GM12864 (cell line): Measurements from ENCODE around the gene MBD3L1.

ENCODE experiments used
- DNase-seq: peaks from one replicate; pipeline ENCODE4 v3.0.0-alpha.2; 2011; ENCODE audit warnings: low read depth
- H3K4me3 ChIP-seq: 2 replicates; pipeline ENCODE4 v1.5.1; 2011; ENCODE audit warnings: mild to moderate bottlenecking, low read depth, low read length, control low read depth
- TF ChIP-seq, protein P1 (sequence below): IDR thresholded peaks from 2 replicates; pipeline ENCODE4 v1.5.1; 2011; ENCODE audit warnings: low read depth, mild to moderate bottlenecking, moderate library complexity, low read length, control low read depth, inconsistent platforms; ENCODE audit errors: missing control alignments

Gene MBD3L1

DNA sequence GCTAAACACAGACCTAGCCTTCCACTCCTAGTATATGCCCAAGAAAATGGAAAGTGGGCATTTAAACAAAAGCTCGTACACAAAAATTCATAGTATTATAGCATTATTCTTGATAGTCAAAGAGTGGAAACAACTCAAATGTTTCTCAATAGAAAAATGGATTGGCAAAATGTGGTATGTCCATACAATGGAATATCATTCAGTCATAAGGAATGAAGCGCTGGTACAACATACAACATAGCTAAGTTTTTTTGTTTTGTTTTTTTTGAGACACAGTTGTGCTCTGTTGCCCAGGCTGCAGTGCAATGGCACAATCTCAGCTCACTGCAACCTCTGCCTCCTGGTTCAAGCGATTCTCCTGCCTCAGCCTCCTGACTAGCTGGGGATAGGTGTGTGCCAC lies 11.9 kb upstream of the MBD3L1 start:
- DNase-seq = no peak
- TF ChIP-seq, protein P1, sequence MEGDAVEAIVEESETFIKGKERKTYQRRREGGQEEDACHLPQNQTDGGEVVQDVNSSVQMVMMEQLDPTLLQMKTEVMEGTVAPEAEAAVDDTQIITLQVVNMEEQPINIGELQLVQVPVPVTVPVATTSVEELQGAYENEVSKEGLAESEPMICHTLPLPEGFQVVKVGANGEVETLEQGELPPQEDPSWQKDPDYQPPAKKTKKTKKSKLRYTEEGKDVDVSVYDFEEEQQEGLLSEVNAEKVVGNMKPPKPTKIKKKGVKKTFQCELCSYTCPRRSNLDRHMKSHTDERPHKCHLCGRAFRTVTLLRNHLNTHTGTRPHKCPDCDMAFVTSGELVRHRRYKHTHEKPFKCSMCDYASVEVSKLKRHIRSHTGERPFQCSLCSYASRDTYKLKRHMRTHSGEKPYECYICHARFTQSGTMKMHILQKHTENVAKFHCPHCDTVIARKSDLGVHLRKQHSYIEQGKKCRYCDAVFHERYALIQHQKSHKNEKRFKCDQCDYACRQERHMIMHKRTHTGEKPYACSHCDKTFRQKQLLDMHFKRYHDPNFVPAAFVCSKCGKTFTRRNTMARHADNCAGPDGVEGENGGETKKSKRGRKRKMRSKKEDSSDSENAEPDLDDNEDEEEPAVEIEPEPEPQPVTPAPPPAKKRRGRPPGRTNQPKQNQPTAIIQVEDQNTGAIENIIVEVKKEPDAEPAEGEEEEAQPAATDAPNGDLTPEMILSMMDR = no peak
- no peak overlapping the region for H3K4me3 ChIP-seq

DNA sequence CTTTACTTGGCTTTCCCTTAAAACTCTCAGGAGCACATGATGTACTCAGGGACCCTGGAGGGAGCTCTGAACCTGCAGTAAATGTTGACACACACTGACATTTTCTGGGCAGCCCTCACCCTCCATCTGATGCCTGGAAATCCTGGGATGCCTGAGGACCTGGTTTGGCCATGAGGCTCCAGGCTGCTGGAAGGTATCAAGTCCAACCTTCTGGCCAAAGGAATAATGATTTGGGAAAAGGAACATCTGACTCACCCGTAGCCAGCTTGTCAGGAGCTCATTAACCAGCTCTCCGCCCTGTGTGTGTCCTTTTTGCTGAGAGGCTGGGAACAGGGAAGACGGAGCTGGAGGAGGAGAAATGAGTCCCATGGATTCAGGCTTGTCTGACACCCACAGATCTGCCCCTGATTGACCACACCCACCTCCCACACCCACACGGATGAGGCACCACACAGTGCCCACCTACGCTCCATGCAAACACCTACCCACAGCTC lies 10.4 kb upstream of the MBD3L1 start:
- H3K4me3 ChIP-seq = no peak overlapping the region
- TF ChIP-seq, protein P1 = no peak
- no peak for DNase-seq

DNA sequence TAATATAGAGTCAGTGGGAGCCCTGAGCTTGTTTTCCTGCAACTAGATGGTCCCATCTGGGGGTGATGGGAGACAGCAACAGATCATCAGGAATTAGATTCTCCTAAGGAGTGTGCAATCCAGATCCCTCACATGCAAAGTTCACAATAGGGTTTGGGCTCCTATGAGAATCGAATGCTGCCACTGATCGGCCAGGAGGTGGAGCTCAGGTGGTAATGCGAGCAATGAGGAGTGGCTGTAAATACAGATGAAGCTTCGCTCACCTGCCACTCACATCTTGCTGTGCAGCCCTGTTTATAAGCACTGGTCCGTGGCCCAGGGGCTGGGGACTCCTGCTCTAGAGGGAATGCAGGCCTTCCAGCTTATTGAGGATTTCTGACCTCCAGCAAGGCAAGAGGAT lies 5.8 kb upstream of the MBD3L1 start:
- TF ChIP-seq, protein P1 = no peak
- H3K4me3 ChIP-seq = no peak overlapping the region
- no peak for DNase-seq

DNA sequence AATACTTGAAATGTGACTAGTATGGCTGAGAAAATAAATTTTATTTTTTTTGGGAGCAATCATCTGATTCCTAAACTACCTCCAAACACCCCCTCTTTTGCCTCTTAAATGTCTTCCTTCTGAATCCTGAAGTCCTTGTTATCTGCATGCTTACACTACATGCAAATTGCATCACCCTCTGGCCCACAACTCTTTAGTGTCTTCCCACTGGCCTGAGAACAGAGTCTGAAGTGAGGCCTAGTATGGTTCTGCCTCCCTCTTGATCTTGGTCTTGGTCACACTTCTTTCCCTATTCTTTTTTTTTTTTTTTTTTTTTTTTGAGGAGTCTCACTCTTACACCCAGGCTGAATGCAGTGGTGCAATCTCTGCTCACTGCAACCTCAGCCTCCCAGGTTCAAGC lies 4.9 kb upstream of the MBD3L1 start:
- no peak for DNase-seq
- TF ChIP-seq, protein P1 = no peak
- no peak overlapping the region for H3K4me3 ChIP-seq

DNA sequence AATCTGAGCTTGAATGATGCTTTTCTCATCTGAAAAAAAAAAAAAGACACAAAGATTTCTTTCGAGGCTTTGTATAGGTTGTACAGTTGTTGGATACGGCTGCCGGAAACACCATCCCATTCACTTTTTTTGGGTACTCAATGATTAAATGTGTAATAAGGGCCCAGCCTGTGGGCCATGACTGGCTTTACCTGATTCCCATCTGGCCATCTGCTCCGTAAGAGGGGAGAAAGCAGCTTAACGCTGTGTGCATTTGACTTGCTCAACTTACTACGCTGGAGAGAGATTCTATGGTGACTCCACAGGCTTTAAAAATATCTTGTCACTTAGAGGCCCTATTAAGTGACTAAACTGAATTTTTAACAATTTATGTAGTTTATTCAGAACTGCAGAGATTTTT lies 804 bp upstream of the MBD3L1 start:
- TF ChIP-seq, protein P1 = no peak
- no peak for DNase-seq
- H3K4me3 ChIP-seq = peak overlapping the region; percentile 91

DNA sequence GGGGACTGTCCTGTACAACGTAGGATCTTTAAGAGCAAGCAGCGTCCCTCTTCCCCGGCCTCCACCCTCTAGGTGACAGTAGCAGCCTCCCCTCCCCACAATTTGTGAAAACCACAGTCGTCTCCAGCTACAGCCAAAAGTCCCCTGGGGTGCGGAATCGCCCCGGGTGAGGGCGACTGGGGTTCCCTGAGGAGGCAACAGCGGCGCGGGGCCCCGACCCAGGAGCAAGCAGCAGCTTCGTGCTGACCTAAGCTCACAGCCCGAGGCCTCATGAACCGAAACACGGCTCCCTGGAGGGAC lies 395 bp upstream of the MBD3L1 start:
- no peak for DNase-seq
- H3K4me3 ChIP-seq = peak overlapping the region; percentile 91
- TF ChIP-seq, protein P1 = no peak

DNA sequence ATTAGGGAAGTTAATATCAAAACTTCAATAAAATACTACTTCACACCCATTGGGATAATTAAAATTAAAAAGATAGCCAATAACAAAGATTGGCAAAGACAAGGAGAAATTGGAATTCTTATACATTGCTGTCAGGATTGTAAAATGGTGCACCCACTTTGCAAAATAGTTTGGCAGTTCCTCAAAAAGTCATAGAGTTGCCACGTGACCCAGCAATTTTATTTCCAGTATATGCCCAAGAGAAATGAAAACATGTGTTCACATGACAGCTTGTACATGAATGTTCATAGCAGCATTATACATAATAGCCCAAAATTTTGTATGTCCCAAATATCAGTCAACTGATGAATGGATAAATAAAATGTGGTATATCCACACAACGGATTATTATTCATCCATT lies 3.3 kb downstream of the MBD3L1 start:
- no peak overlapping the region for H3K4me3 ChIP-seq
- DNase-seq = no peak
- TF ChIP-seq, protein P1 = no peak
